ENCODE data around the gene OPRM1.

The OPRM1 gene

GRCh38 chr6:154030646-154031045 lies 8.4 kb upstream of the OPRM1 start:
- no peak for DNase-seq (ENCODE audit: low read depth, low spot score)
- no peaks in the 10 kb centered on the region for H3K27me3 ChIP-seq (ENCODE audit: control insufficient read depth, insufficient read depth, low read length)
- no peak overlapping the region for H3K4me3 ChIP-seq (ENCODE audit: low read length)
- H3K36me3 ChIP-seq (ENCODE audit: control insufficient read depth, insufficient read depth, low read length), result no peaks in the 10 kb centered on the region
- no peaks in the 10 kb centered on the region for H3K9me3 ChIP-seq (ENCODE audit: control insufficient read depth, insufficient read depth, low read length)
- no CpG with 5 or more reads among the region's 2 CpGs for WGBS (ENCODE audit: insufficient coverage, insufficient read length)
- no peaks in the 10 kb centered on the region for H3K4me1 ChIP-seq (ENCODE audit: control insufficient read depth, insufficient read depth, low read length)
- H3K27ac ChIP-seq (ENCODE audit: low read length), result no peak overlapping the region

- H3K4me3 ChIP-seq (ENCODE audit: low read length), result no peak overlapping the region
- H3K27me3 ChIP-seq (ENCODE audit: control insufficient read depth, insufficient read depth, low read length), result no peaks in the 10 kb centered on the region; the same call in 1 of the 2 replicates
- no peak for DNase-seq (ENCODE audit: low read depth, low spot score)
- H3K4me1 ChIP-seq (ENCODE audit: control insufficient read depth, insufficient read depth, low read length), result no peaks in the 10 kb centered on the region
- no peaks in the 10 kb centered on the region for H3K36me3 ChIP-seq (ENCODE audit: control insufficient read depth, insufficient read depth, low read length)
- WGBS (ENCODE audit: insufficient coverage, insufficient read length), result no CpG with 5 or more reads among the region's 2 CpGs
- H3K9me3 ChIP-seq (ENCODE audit: control insufficient read depth, insufficient read depth, low read length), result no peaks in the 10 kb centered on the region
- no peak overlapping the region for H3K27ac ChIP-seq (ENCODE audit: low read length)
These were observed 2.0 kb downstream of the OPRM1 start for GRCh38 chr6:154041001-154041400.

GRCh38 chr6:154053141-154053540 lies 14.1 kb downstream of the OPRM1 start:
- Histone ChIP-seq H3K36me3 (ENCODE audit: control insufficient read depth, insufficient read depth, low read length) (no peaks in the 10 kb centered on the region), H3K4me3 (ENCODE audit: low read length) (no peak overlapping the region), H3K9me3 (ENCODE audit: control insufficient read depth, insufficient read depth, low read length) (no peaks in the 10 kb centered on the region), H3K4me1 (ENCODE audit: control insufficient read depth, insufficient read depth, low read length) (no peaks in the 10 kb centered on the region), H3K27me3 (ENCODE audit: control insufficient read depth, insufficient read depth, low read length) (no peaks in the 10 kb centered on the region), H3K27ac (ENCODE audit: low read length) (no peak overlapping the region)
- DNase-seq (ENCODE audit: low read depth, low spot score), result no peak
- WGBS (ENCODE audit: insufficient coverage, insufficient read length), result no CpG with 5 or more reads among the region's 1 CpG

GRCh38 chr6:154056536-154056935 lies 17.5 kb downstream of the OPRM1 start:
- DNase-seq (ENCODE audit: low read depth, low spot score), result no peak
- no peaks in the 10 kb centered on the region for H3K9me3 ChIP-seq (ENCODE audit: control insufficient read depth, insufficient read depth, low read length)
- no peaks in the 10 kb centered on the region for H3K4me1 ChIP-seq (ENCODE audit: control insufficient read depth, insufficient read depth, low read length)
- H3K27ac ChIP-seq (ENCODE audit: low read length), result no peak overlapping the region
- no peak overlapping the region for H3K4me3 ChIP-seq (ENCODE audit: low read length)
- no peaks in the 10 kb centered on the region for H3K27me3 ChIP-seq (ENCODE audit: control insufficient read depth, insufficient read depth, low read length)
- no CpG with 5 or more reads among the region's 5 CpGs for WGBS (ENCODE audit: insufficient coverage, insufficient read length)
- no peaks in the 10 kb centered on the region for H3K36me3 ChIP-seq (ENCODE audit: control insufficient read depth, insufficient read depth, low read length)

- WGBS (ENCODE audit: insufficient coverage, insufficient read length), result no CpG with 5 or more reads among the region's 1 CpG
- Histone ChIP-seq H3K4me1 (ENCODE audit: control insufficient read depth, insufficient read depth, low read length) (no peaks in the 10 kb centered on the region), H3K27ac (ENCODE audit: low read length) (no peak overlapping the region), H3K9me3 (ENCODE audit: control insufficient read depth, insufficient read depth, low read length) (no peaks in the 10 kb centered on the region), H3K36me3 (ENCODE audit: control insufficient read depth, insufficient read depth, low read length) (no peaks in the 10 kb centered on the region), H3K27me3 (ENCODE audit: control insufficient read depth, insufficient read depth, low read length) (no peaks in the 10 kb centered on the region), H3K4me3 (ENCODE audit: low read length) (no peak overlapping the region)
- DNase-seq (ENCODE audit: low read depth, low spot score), result no peak
These were observed 18.1 kb downstream of the OPRM1 start for GRCh38 chr6:154057098-154057497.

GRCh38 chr6:154058963-154059680 lies 20.1 kb downstream of the OPRM1 start:
- Histone ChIP-seq H3K4me3 (ENCODE audit: low read length) (no peak overlapping the region), H3K9me3 (ENCODE audit: control insufficient read depth, insufficient read depth, low read length) (no peaks in the 10 kb centered on the region), H3K4me1 (ENCODE audit: control insufficient read depth, insufficient read depth, low read length) (no peaks in the 10 kb centered on the region), H3K36me3 (ENCODE audit: control insufficient read depth, insufficient read depth, low read length) (no peaks in the 10 kb centered on the region), H3K27ac (ENCODE audit: low read length) (no peak overlapping the region), H3K27me3 (ENCODE audit: control insufficient read depth, insufficient read depth, low read length) (no peaks in the 10 kb centered on the region)
- DNase-seq (ENCODE audit: low read depth, low spot score), result no peak
- no CpG with 5 or more reads among the region's 4 CpGs for WGBS (ENCODE audit: insufficient coverage, insufficient read length)

GRCh38 chr6:154060076-154060475 lies 21.0 kb downstream of the OPRM1 start:
- no peak for DNase-seq (ENCODE audit: low read depth, low spot score)
- WGBS (ENCODE audit: insufficient coverage, insufficient read length), result no CpG with 5 or more reads among the region's 3 CpGs

GRCh38 chr6:154070041-154070440 lies 31.0 kb downstream of the OPRM1 start:
- no peaks in the 10 kb centered on the region for H3K4me1 ChIP-seq (ENCODE audit: control insufficient read depth, insufficient read depth, low read length)
- no peak overlapping the region for H3K4me3 ChIP-seq (ENCODE audit: low read length)
- DNase-seq (ENCODE audit: low read depth, low spot score), result no peak
- H3K36me3 ChIP-seq (ENCODE audit: control insufficient read depth, insufficient read depth, low read length), result no peaks in the 10 kb centered on the region
- H3K27ac ChIP-seq (ENCODE audit: low read length), result no peak overlapping the region
- H3K27me3 ChIP-seq (ENCODE audit: control insufficient read depth, insufficient read depth, low read length), result no peaks in the 10 kb centered on the region
- WGBS (ENCODE audit: insufficient coverage, insufficient read length), result no CpG with 5 or more reads among the region's 2 CpGs
- H3K9me3 ChIP-seq (ENCODE audit: control insufficient read depth, insufficient read depth, low read length), result no peaks in the 10 kb centered on the region

More at GRCh38 chr6:154060076-154060475, 21.0 kb downstream of the OPRM1 start:
- no peak overlapping the region for H3K27ac ChIP-seq (ENCODE audit: low read length)
- no peaks in the 10 kb centered on the region for H3K4me1 ChIP-seq (ENCODE audit: control insufficient read depth, insufficient read depth, low read length)
- no peak overlapping the region for H3K4me3 ChIP-seq (ENCODE audit: low read length)
- no peaks in the 10 kb centered on the region for H3K27me3 ChIP-seq (ENCODE audit: control insufficient read depth, insufficient read depth, low read length)
- H3K9me3 ChIP-seq (ENCODE audit: control insufficient read depth, insufficient read depth, low read length), result no peaks in the 10 kb centered on the region
- no peaks in the 10 kb centered on the region for H3K36me3 ChIP-seq (ENCODE audit: control insufficient read depth, insufficient read depth, low read length)

- Histone ChIP-seq H3K4me3 (ENCODE audit: low read length) (no peak overlapping the region), H3K4me1 (ENCODE audit: control insufficient read depth, insufficient read depth, low read length) (no peaks in the 10 kb centered on the region), H3K27me3 (ENCODE audit: control insufficient read depth, insufficient read depth, low read length) (no peaks in the 10 kb centered on the region), H3K36me3 (ENCODE audit: control insufficient read depth, insufficient read depth, low read length) (no peaks in the 10 kb centered on the region), H3K9me3 (ENCODE audit: control insufficient read depth, insufficient read depth, low read length) (no peaks in the 10 kb centered on the region), H3K27ac (ENCODE audit: low read length) (no peak overlapping the region)
- DNase-seq (ENCODE audit: low read depth, low spot score), result no peak
- no CpG with 5 or more reads among the region's 1 CpG for WGBS (ENCODE audit: insufficient coverage, insufficient read length)
These were observed 31.6 kb downstream of the OPRM1 start for GRCh38 chr6:154070657-154071056.

GRCh38 chr6:154071236-154071635 lies 32.2 kb downstream of the OPRM1 start:
- H3K27me3 ChIP-seq (ENCODE audit: control insufficient read depth, insufficient read depth, low read length), result no peaks in the 10 kb centered on the region
- H3K4me1 ChIP-seq (ENCODE audit: control insufficient read depth, insufficient read depth, low read length), result no peaks in the 10 kb centered on the region
- H3K9me3 ChIP-seq (ENCODE audit: control insufficient read depth, insufficient read depth, low read length), result no peaks in the 10 kb centered on the region
- no CpG with 5 or more reads among the region's 1 CpG for WGBS (ENCODE audit: insufficient coverage, insufficient read length)
- no peak overlapping the region for H3K4me3 ChIP-seq (ENCODE audit: low read length)
- H3K27ac ChIP-seq (ENCODE audit: low read length), result no peak overlapping the region
- no peak for DNase-seq (ENCODE audit: low read depth, low spot score)
- no peaks in the 10 kb centered on the region for H3K36me3 ChIP-seq (ENCODE audit: control insufficient read depth, insufficient read depth, low read length)

GRCh38 chr6:154071711-154072110 lies 32.7 kb downstream of the OPRM1 start:
- no peaks in the 10 kb centered on the region for H3K27me3 ChIP-seq (ENCODE audit: control insufficient read depth, insufficient read depth, low read length)
- no peaks in the 10 kb centered on the region for H3K36me3 ChIP-seq (ENCODE audit: control insufficient read depth, insufficient read depth, low read length)
- no peaks in the 10 kb centered on the region for H3K9me3 ChIP-seq (ENCODE audit: control insufficient read depth, insufficient read depth, low read length)
- no peak for DNase-seq (ENCODE audit: low read depth, low spot score)
- H3K27ac ChIP-seq (ENCODE audit: low read length), result no peak overlapping the region
- no CpG with 5 or more reads among the region's 1 CpG for WGBS (ENCODE audit: insufficient coverage, insufficient read length)
- H3K4me1 ChIP-seq (ENCODE audit: control insufficient read depth, insufficient read depth, low read length), result no peaks in the 10 kb centered on the region
- no peak overlapping the region for H3K4me3 ChIP-seq (ENCODE audit: low read length)
